ENCODE measurements around the gene SETDB2.

Gene SETDB2

GRCh38 chr13:49530457-49530856, 86.4 kb downstream of the SETDB2 start:
- no peak for DNase-seq (ENCODE audit: low spot score)

GRCh38 chr13:49532593-49532992, 88.5 kb downstream of the SETDB2 start:
- DNase-seq (ENCODE audit: low spot score), result no peak

GRCh38 chr13:49533011-49533410, 88.9 kb downstream of the SETDB2 start:
- no peak for DNase-seq (ENCODE audit: low spot score)

GRCh38 chr13:49533591-49534269, 89.7 kb downstream of the SETDB2 start:
- no peak for DNase-seq (ENCODE audit: low spot score)

- no peak for DNase-seq (ENCODE audit: low spot score)
Measured at GRCh38 chr13:49536144-49536873, 92.2 kb downstream of the SETDB2 start.

- DNase-seq (ENCODE audit: low spot score), result no peak
Measured at GRCh38 chr13:49538404-49538803, 94.3 kb downstream of the SETDB2 start.

- DNase-seq (ENCODE audit: low spot score), result no peak
Measured at GRCh38 chr13:49539313-49539712, 95.2 kb downstream of the SETDB2 start.

- no peak for DNase-seq (ENCODE audit: low spot score)
Measured at GRCh38 chr13:49539746-49540145, 95.7 kb downstream of the SETDB2 start.

- DNase-seq (ENCODE audit: low spot score), result no peak
Measured at GRCh38 chr13:49540552-49540951, 96.5 kb downstream of the SETDB2 start.

GRCh38 chr13:49543656-49544055, 99.6 kb downstream of the SETDB2 start:
- no peak for DNase-seq (ENCODE audit: low spot score)

Measured in LoVo (cell line).